Heart left ventricle (tissue), 16 donors: ENCODE measurements around the gene COPE. TPM values are rescaled to one million over a fixed set of nuclear protein-coding genes. Genes with fewer than 3 reads are reported as not detected.

Experiments used
- ATAC-seq, 4 donors: fragments of 200-7000 bp; cut with Tn5 transposase; one replicate each; pipeline ENCODE4 v1.9.1; 2020 to 2022; ENCODE audit warnings: moderate library complexity in 4 of 4, mild to moderate bottlenecking in 3 of 4, moderate number of reproducible peaks in 1 of 4
- DNase-seq, 5 donors: peaks; one replicate each; pipeline ENCODE4 v3.0.0-alpha.2; 2020
- H3K27ac ChIP-seq, 12 donors: fragments of 200-600 bp; sonication (generic) in 4 of 12; one replicate each; pipeline versions ENCODE4 v1.5.0 to v1.8.0; 2016 to 2022; ENCODE audit warnings: mild to moderate bottlenecking in 2 of 12
- H3K27me3 ChIP-seq, 9 donors: fragments of 200-600 bp; sonication (generic) in 2 of 9; one replicate each; pipeline versions ENCODE4 v1.5.1 to v1.8.0; 2016 to 2022; ENCODE audit warnings: mild to moderate bottlenecking in 3 of 9
- H3K36me3 ChIP-seq, 9 donors: fragments of 200-600 bp; sonication (generic) in 2 of 9; one replicate each; pipeline versions ENCODE4 v1.5.0 to v1.8.0; 2018 to 2022; ENCODE audit warnings: mild to moderate bottlenecking in 2 of 9
- H3K4me1 ChIP-seq, 12 donors: fragments of 200-600 bp; sonication (generic) in 4 of 12; one replicate each; pipeline versions ENCODE4 v1.5.0 to v1.8.0; 2016 to 2022; ENCODE audit warnings: mild to moderate bottlenecking in 3 of 12
- H3K4me3 ChIP-seq, 12 donors: fragments of 200-600 bp; sonication (generic) in 4 of 12; one replicate each; pipeline versions ENCODE4 v1.5.0 to v1.8.0; 2017 to 2022; ENCODE audit warnings: mild to moderate bottlenecking in 9 of 12, moderate library complexity in 4 of 12
- H3K9me3 ChIP-seq, 12 donors: fragments of 200-600 bp; sonication (generic) in 4 of 12; one replicate each; pipeline versions ENCODE4 v1.5.0 to v1.8.0; 2016 to 2022; ENCODE audit warnings: mild to moderate bottlenecking in 1 of 12
- POLR2A ChIP-seq, 2 donors: fragments of 450-650 bp; IDR thresholded peaks; one replicate each; pipeline ENCODE4 v1.6.1; 2017; ENCODE audit warnings: antibody characterized with exemption in 2 of 2, mild to moderate bottlenecking in 2 of 2, moderate library complexity in 2 of 2
- WGBS, 4 donors: extraction: QIAGEN DNeasy Blood & Tissue Kit in 2 of 4; methylation state at CpG; one replicate each; pipeline versions ENCODE4 v1.1.5 to v1.1.7; 2013 to 2018; 5-methylcytosine and 5-hydroxymethylcytosine counted together
- intact Hi-C, 10 donors: fragments of 100-400 bp; cut with DNase I; formaldehyde crosslinking; loops; one replicate each; pipeline versions ENCODE4 v1.11.1 to v1.14.2; 2022
- polyA plus RNA-seq, 2 donors: library from polyadenylated mRNA; stranded (reverse); fragments of 200-250 nt; gene quantifications; one replicate each; pipeline ENCODE4 v1.2.3, GENCODE V29; 2013
- total RNA-seq, 9 donors: library from RNA; depleted of rRNA in 2 of 9; stranded (reverse); fragments of >200 nt in 2 of 9; fragmentation: NEBNext Ultra II Directional in 3 of 9; extraction: Animal tissue kit (Norgen Biotek cat#: 25700) in 3 of 9; gene quantifications; one replicate each; pipeline versions ENCODE4 v1.1.0 to v1.2.4, GENCODE V29; 2016 to 2023
- TF ChIP-seq, protein P1 (sequence below), 12 donors: fragments of 200-600 bp; sonication (generic) in 4 of 12; IDR thresholded peaks; one replicate each; pipeline versions ENCODE4 v1.5.0 to v1.8.0; 2018 to 2022; ENCODE audit warnings: antibody characterized with exemption in 12 of 12, mild to moderate bottlenecking in 5 of 12
- donor health status: ischemic (EF 13 %, LVEDD 7.1; RV severe dilation, severe dysfunction).
- donor health status: healthy with polysubstance abuse.
- donor health status: DM: no; HTN: yes; CAD: no.
- donor health status: DM: no; HTN: no; CAD: no.
- donor health status: ischemic (EF 25% LVEDD 6.9; RV normal size, moderate dysfunction).
- donor health status: ischemic (EF 25% LVEDD 5.7; RV mildly dilated, moderate dysfunction).
- donor health status: healthy.
- donor health status: DM: yes; HTN: yes; CAD: no.
- donor health status: ischemic (EF 35%, LVEDD 5.7; RV mildly dilated, moderate dysfunction).
- donor health status: nonischemic (EF 11% LVEDD 7.7; RV severe dilation, severe dysfunction).
- donor health status: DM: yes; HTN: yes; CAD: no.
- donor health status: PGD.
- donor health status: ischemic (EF 29% LVEDD 5.4; RV normal size, mild dysfunction).
- donor health status: nonischemic (EF 23%, LVEDD 6.1; RV moderate dilation, normal function).

Gene COPE
- total and polyA plus RNA-seq, 11 donors, result 94.0 to 241 (median 147) TPM

DNA sequence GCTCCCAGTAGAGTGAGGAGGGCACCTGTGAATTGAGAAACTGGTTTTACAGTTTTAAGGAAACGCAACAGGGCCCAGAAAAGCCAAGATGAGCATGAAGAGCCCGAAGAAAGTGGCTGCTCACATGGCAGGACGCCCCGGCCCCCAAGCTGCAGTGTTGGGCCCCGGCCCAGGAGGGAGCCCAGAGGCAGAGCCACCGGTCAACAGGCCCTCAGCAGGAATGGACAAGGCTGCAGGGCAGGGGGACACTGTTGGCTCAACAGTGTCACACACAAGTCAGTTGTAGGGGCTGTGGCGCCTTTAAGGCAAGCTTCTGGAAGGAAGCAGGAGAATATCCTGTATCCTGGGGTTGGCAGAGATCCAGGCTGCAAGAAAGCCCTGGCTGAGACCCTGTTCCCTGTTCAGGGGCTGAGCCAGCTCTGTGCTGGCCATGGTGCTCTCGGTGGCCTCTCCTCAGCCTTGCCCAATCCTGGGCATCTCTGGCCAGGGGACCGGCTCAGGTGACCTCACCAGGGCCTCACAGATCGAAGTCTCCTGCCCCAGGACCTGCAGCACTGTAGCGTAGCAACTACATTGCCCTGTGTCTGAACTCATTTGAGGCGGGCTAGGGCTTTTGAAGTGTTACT, 59.4 kb downstream of the COPE start:
- WGBS, 4 donors, result 58 to 63% (median 59%) methylated on average over 12 of the region's 12 CpGs
- intact Hi-C loops, result no loop called here

DNA sequence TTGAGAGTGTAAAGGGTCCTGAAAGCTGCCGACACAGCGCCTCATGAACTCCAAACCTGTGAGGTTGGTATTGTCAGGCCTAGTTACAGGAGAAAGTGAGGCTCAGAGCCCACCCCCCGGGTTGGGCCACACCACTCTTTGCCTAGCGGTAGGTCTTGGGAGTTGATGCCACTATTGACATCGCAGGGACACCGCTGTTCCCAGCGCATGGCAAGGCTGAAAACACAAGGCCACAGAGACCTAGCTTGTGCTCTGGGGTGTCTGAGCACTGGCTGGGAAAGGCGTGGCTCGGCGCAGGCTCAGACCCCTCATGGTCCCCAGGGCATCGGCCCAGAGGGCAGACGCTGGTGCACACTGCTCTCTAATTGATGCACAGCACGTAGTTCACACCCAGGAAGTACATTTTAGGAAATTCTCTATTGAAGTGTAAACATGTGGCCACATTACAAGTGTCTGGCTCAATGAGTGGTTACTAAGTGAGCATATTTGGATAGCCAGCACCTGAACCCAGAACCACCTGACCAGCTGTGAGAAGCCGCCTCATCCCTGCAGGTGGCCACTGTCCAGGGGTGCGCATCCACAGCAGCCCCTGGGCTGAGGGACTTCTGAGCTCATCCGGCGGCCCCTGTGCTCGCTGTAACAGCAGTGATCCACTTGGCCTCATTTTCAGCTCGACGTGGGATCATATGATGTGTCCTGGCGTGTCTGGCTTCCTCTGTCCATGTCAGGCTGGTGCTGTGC, 60.1 kb downstream of the COPE start:
- Histone ChIP-seq H3K36me3 (peaks cover 18 to 100% (median 100%) of the 10 kb centered on the region in 9 donors), H3K4me1 (peaks cover 0 to 22% (median 7%) of the 10 kb centered on the region in 12 donors), H3K9me3 (no peaks in the 10 kb centered on the region), H3K4me3 (no peak overlapping the region), H3K27me3 (no peaks in the 10 kb centered on the region), H3K27ac (peak overlapping the region in 3 of 12 donors; percentile 13 to 53 (median 30))
- WGBS, 4 donors, result 80 to 83% (median 81%) methylated on average over 16 to 21 of the region's 21 CpGs
- intact Hi-C loops, result no loop called here
- ATAC-seq (no peak), DNase-seq (no peak)
- no peak for TF ChIP-seq POLR2A (IDR thresholded peaks at IDR 0.05)
- TF ChIP-seq, protein P1, sequence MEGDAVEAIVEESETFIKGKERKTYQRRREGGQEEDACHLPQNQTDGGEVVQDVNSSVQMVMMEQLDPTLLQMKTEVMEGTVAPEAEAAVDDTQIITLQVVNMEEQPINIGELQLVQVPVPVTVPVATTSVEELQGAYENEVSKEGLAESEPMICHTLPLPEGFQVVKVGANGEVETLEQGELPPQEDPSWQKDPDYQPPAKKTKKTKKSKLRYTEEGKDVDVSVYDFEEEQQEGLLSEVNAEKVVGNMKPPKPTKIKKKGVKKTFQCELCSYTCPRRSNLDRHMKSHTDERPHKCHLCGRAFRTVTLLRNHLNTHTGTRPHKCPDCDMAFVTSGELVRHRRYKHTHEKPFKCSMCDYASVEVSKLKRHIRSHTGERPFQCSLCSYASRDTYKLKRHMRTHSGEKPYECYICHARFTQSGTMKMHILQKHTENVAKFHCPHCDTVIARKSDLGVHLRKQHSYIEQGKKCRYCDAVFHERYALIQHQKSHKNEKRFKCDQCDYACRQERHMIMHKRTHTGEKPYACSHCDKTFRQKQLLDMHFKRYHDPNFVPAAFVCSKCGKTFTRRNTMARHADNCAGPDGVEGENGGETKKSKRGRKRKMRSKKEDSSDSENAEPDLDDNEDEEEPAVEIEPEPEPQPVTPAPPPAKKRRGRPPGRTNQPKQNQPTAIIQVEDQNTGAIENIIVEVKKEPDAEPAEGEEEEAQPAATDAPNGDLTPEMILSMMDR (IDR thresholded peaks at IDR 0.05), result no peak

More for the DNA sequence above, 59.4 kb downstream of the COPE start:
- DNase-seq, result peak in 3 of 5 donors; percentile 55 to 74 (median 67)
- ATAC-seq, result peak in 2 of 4 donors; percentile 17 to 73
- Histone ChIP-seq H3K27me3 (no peaks in the 10 kb centered on the region), H3K4me1 (peaks cover 0 to 22% (median 7%) of the 10 kb centered on the region in 12 donors), H3K9me3 (no peaks in the 10 kb centered on the region), H3K36me3 (peaks cover 15 to 100% (median 100%) of the 10 kb centered on the region in 9 donors), H3K4me3 (no peak overlapping the region), H3K27ac (peak overlapping the region in 5 of 12 donors; percentile 13 to 53 (median 30))
- TF ChIP-seq POLR2A (IDR thresholded peaks at IDR 0.05), result no peak
- TF ChIP-seq, protein P1 (IDR thresholded peaks at IDR 0.05), result no peak

DNA sequence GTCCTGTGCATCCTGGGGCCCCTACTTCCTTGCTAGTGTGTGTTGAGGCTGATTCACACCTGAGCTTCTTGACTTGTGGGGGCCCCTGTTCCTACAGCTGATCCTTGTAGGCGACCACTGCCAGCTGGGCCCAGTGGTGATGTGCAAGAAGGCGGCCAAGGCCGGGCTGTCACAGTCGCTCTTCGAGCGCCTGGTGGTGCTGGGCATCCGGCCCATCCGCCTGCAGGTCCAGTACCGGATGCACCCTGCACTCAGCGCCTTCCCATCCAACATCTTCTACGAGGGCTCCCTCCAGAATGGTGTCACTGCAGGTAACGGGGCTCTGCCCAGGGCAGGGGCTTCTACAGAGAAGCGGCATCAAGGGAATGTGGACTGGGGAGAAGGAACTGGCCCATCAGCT, 62.0 kb downstream of the COPE start:
- peaks cover 0 to 22% (median 7%) of the 10 kb centered on the region in 12 donors for H3K4me1 ChIP-seq
- peaks cover 18 to 100% (median 100%) of the 10 kb centered on the region in 9 donors for H3K36me3 ChIP-seq
- no peak overlapping the region for H3K27ac ChIP-seq
- no peak overlapping the region for H3K4me3 ChIP-seq
- DNase-seq, result no peak
- WGBS, 4 donors, result 90 to 95% (median 93%) methylated on average over 12 to 13 of the region's 13 CpGs
- no peaks in the 10 kb centered on the region for H3K9me3 ChIP-seq
- no peaks in the 10 kb centered on the region for H3K27me3 ChIP-seq
- TF ChIP-seq POLR2A (IDR thresholded peaks at IDR 0.05), result no peak
- no peak for ATAC-seq
- intact Hi-C loops, result no loop called here

DNA sequence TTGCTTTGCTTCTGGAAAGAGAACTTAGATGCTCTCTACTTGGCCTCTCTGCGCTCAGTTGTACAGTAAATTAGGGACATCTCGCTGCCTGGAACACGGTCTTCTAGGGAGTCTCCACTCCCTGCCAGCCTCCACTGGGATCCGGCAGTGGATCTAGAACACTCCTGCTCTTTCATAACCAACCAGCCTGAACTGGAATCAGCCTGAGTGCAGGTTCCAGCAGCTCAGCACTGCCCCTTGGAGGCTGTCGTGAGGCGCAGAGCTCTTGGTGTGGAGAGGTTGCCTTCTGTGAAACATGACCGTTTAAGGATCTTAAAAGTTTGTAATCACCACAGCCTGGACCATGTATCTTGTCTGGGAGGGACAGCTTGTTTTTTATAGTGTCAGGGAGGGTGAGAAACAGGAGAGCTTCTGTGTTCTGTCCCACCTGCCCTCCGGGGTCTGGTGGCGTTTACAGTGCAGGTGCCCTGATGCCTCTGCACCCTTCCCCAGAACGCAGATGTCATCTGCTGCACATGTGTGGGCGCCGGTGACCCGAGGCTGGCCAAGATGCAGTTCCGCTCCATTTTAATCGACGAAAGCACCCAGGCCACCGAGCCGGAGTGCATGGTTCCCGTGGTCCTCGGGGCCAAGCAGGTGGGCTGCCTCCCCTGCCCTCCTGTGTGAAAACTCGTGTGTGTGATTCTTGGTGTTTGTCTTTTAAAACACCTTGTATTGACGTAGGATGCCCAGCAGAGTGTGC, 62.6 kb downstream of the COPE start:
- 88 to 93% (median 90%) methylated on average over 19 to 22 of the region's 22 CpGs for WGBS, 4 donors
- intact Hi-C loops, result no loop called here
- no peaks in the 10 kb centered on the region for H3K27me3 ChIP-seq
- no peaks in the 10 kb centered on the region for H3K9me3 ChIP-seq
- no peak overlapping the region for H3K27ac ChIP-seq
- DNase-seq (no peak), ATAC-seq (peak in 1 of 4 donors; percentile 43)
- no peak overlapping the region for H3K4me3 ChIP-seq
- TF ChIP-seq POLR2A (IDR thresholded peaks at IDR 0.05), result no peak
- TF ChIP-seq, protein P1 (IDR thresholded peaks at IDR 0.05), result peak in 1 of 12 donors; percentile 18
- H3K36me3 ChIP-seq, result peaks cover 15 to 100% (median 100%) of the 10 kb centered on the region in 9 donors
- peaks cover 0 to 22% (median 7%) of the 10 kb centered on the region in 12 donors for H3K4me1 ChIP-seq
